CD4-positive, alpha-beta T cell treated with Interferon alpha-2 for 1 hour (primary cell): ENCODE measurements around the gene IRF8.
"Not testable (repeated sequence)": the region's sequence is repeated elsewhere in the genome, so short reads cannot be mapped to it uniquely, and the experiment has no call there.

Experiments used
- DNase-seq, 2 donors: peaks; one replicate each; pipeline ENCODE4 v3.0.0-alpha.2; 2020 to 2022

The IRF8 gene

DNA sequence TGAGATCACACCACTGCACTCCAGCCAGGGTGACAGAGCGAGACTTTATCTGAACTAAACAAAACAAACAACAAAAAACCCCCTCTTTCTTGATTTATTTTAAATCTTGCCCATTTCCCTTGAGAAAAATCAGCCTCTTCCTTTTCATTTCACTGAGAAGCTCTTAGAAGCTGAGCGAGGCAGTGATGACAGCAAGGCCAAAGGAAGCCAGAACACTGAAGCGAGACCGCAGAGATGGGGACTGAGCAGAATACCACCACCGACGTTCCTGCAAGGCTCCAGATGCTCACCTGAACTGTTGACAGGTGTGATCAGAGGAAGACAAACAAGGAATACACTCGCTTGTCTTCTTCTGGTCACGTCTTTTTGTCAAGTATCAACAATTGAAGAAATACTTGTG is 30.5 kb upstream of the IRF8 start:
- DNase-seq, result no peak

DNA sequence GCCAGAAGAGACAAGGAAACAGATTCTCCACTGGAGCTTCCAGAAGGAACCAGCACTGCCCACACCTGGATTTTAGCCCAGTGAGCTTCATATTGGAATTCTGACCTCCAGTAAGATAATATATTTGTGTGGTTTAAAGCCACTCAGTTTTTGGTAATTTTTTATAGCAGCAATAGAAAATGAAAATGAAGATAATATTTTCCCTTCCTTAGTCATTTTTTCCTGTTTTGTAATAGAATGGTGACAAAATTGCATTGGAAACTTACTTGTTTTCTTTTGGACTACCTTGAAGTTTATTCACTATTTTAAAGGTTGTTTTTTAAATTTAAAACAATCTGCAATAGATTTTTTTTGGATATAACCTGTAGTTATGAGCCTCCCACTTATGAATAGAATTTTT is 29.8 kb upstream of the IRF8 start:
- no peak for DNase-seq

DNA sequence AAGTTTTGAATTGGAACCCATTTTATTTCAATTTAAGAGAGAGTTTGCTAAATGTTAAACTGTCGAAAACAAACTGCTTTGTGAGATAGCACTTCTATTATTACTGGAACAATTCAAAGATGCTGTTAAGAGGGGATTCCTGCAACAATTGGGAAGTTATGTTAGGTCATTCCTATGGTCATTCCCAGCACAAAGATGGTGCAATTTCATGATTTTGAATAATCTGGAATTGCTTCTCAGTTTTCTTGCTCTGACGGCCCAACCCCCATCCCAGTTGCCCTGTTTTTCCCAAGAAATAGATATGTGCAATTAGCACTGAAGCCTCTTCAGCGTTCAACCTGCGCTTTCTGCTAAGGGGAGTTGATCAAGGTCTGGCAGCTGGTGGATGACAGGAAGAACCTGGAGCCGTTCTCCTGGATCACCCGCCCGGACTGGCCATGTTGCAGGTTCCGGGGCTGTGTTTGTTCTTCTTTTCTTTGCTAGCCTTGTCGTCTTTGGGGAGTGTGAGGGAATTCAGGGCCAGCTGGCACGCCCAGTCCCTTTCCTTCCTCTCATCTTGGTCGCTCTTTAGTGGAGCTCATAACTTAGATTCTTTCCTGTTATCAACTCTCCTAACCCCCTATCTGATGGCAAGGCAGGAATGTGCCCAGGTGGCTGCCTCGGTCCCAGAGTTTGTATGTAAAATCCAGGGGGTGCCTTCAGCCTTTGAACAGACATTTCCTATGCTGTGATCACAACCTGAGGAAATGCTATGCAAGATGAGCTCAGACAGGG is 29.0 kb upstream of the IRF8 start:
- DNase-seq, result no peak

DNA sequence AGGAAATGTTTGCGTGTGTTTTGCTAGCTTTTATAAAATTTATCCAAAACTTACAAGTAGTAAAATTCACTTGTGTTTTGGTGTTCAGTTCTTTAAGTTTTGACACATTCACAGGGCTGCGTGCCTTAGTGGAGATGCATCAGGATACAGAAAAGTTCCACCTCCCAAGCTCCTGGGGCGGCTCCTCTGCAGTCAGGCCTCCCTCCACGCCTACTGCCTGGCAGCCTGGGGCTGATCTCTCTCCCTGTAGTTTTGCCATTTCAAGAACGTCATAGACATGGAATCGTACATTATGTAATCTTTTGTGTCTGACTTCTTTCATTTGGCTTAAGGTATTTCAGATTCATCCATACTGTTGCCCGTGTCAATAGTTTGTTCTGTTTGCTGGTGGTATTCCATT is 27.2 kb upstream of the IRF8 start:
- DNase-seq, result no peak

DNA sequence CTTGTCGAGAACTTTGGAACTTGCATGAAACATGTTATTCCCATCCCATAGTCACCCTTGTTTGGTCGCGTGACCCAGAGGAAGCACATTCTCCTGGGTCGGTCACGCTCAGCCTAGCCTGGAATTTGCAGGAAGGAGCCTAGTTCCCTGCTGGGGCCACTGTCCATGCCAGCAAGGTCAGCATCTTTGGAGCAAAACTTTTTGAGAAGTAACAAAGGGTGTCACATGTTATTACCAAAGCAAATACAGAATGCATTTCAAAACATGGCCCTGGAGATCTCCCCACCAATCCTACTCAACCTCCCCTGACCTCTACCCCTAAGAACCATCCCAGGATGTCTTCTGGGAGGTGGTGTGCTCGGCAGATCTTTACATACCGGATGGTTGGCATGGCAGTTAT is 26.2 kb upstream of the IRF8 start:
- no peak for DNase-seq

DNA sequence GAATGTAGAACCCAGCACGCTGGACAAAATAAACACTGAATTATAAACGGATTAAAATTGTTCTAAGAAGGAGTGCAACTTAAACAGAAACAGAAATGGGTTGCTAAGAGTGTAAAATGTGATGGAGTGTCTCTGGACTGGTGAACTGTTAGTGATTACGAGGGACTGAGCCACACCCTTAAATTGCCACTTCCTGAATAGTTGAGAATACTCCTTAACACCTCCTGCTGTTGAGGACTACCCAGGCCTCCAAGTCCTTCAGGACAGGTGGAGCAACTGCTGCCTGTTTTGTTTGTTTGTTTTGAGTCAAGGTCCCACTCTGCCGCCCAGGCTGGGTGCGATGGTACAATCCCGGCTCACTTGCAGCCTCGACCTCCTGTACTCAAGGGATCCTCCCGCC is 25.8 kb upstream of the IRF8 start:
- no peak for DNase-seq

DNA sequence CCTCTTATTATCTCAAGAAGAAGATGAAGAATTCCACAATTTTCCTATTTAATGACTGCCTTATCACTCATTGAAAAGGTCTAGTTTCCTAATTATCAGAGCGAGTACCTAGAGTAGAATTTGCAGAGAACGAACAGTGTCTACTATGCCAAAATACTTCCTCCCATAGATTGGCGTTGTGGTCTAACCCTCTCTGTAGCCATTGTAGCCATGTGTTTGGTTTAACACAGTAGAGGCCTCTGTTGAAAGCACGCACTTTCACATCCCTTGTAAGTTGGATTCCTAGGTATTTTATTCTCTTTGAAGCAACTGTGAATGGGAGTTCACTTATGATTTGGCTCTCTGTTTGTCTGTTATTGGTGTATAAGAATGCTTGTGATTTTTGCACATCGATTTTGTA is 24.9 kb upstream of the IRF8 start:
- not testable (repeated sequence) for DNase-seq

DNA sequence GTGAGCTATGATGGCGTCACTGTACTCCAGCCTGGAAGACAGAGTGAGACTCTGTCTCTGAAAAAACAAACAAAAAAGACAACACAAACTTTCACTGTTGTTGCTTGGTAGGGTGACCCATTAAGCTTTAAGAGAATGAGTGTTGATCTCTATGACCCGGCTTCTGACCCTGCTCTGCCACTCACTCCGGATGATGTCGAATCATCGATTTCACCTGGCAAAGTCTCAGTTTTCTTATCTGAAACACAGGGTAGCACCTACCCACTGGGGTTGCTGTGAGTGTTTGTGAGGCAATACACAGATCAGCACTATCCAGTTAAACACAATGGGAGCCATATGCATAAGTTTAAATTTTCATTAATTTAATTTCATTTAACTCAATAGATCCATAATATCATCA is 20.6 kb upstream of the IRF8 start:
- no peak for DNase-seq

DNA sequence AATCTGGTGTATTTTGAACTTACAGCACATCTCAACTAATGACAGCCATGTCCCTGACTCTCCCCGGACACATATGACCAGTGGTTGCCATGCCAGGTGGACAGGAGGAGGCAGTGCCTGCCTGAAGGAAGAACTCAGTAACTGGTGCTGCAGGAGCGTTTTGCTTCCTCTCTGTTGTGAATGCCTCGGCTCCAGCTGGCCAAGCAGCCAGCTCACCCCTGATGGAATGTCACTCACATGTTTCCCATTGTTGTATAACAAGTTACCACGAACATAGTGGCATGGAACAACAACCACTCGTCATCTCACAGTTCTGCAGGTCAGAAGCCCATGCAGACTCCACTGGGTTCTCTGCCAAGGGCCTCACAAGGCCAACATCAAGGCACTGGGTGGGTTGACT is 20.1 kb upstream of the IRF8 start:
- DNase-seq, result no peak

DNA sequence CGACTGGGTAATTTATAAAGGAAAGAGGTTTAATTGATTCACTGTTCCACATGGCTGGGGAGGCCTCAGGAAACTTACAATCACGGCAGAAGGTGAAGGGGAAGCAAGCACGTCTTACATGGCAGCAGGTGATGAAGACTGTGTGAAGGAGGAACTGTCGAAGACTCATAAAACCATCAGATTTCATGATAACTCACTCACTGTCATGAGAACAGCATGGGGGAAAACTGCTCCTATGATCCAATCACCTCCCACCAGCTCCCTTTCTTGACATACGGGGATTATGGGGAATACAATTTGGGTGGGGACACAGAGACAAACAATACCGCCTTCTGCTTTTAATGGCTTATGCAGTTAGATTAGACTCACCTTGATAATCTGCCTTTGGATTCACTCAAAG is 19.4 kb upstream of the IRF8 start:
- no peak for DNase-seq

DNA sequence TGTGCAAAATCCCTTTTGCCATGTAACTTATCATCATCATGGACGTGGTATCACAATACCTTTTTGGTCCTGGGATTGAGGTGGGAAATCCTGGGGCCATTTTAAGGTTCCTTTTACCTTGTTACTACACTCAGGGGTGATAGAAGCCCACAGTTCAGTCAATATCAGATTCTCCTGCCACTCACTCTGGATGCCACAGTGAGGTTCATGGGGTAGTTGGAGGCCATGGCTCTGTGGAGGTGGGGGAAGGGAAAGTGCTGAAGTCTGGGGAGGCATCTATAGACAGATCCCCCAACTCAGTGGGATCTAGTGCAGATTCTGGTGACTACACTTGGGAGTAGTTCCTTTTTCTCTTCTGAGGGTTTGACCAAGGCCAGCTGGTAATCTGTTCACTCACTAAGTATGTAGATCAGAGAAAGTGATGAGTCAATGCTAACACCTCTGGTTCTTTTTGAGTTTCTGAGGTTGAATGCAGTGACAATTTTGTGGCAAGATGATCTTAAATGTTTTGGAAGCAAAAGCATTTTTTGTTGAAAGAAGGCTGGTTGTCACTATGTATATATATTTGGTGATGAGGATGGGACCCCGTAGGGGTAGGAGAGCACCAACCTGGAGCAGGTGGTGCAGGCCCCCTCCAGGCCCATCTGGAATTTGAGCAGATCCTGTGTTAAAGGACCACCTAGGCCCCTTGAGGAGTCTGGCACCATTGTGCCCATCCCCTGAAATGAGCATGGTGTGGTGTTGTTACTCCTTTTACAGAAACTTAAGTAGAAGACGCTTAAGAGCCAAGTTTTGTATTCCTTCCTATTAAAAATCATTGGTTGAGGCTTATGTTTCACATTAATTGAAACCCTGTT is 18.8 kb upstream of the IRF8 start:
- DNase-seq, result no peak

DNA sequence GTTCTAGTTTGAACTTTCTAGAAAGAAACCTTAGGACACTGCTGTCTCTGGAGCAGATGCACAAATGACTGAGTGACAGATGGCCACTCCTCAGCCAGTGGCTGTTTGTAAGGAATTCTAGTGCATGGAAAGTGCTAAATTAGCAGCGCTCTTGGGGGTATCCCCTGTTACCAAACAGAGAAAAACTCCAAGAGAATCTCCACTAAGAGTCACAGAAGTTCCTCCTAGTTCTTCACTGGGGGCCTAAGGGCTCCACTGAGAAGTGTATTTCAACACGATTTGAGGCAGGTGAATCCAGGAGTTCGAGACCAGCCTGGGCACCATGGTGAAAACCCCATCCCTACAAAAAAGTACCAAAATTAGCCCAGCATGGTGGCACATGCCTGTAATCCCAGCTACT is 18.1 kb upstream of the IRF8 start:
- no peak for DNase-seq

DNA sequence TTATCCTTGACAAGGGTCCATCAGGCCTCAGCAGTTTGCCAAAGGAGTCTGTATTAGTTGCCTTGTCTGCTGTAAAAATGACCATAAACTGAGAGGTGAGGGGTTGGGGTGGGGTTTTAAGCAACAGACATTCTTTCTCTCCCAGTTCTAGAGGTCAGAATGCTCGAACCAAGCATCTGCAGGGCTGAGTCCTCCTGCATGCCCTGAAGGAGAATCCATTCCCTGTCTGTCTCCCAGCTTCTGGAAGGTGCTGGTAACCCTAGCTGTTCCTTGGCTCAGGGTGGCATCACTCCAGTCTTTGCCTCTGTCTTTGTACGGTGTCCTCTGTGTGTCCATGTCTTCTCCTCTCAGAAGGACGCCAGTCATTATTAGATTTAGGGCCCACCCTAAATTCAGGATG is 17.5 kb upstream of the IRF8 start:
- no peak for DNase-seq

DNA sequence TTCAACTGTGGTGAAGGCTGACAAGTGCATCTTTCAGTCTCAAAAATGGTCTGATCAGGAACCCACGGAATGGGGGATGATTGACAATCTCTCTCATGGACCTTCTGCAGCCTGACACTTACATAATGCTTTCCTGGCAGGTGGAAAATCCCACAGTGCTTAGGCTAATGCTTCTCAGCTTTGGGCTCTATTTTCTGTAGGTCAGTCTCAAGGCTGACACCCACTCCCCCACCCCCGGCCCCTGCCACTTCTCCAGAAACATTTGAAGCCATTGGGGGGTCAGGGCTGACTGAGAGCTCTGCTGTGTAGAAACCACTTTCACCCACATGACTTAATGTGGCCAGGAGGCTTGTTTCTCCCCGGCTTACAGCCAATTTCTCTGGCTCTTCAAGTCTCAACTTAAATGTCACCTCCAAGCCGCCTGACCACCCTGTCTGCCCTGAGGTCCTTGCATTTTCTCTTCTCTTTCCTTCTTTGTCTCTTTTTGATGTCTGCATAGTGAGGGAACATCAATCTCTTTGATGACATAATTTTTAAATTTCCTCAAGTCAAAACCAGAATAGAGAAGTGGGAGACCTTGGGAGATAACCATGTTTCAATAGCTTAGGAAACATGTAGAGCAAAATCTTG is 16.7 kb upstream of the IRF8 start:
- DNase-seq, result no peak

DNA sequence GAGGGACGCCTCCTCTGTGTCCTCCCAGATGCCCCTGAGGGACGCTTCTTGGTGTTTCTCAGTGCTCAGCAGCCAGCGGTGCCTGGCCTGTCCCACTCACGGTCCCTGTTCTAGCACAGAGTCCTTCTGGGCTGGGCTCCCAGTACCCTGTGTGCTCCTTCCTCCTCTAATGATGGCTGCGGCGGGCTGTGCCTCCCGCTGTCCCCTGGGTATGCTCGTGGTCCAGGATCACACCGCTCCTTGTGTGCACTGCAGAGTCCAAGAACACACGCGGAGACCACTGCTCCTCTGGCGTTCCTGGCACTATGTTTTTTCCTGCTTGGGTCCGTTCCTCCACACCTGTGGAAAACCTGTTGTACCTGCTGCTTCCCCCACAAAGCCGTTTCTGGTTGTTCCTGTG is 15.1 kb upstream of the IRF8 start:
- DNase-seq, result no peak

DNA sequence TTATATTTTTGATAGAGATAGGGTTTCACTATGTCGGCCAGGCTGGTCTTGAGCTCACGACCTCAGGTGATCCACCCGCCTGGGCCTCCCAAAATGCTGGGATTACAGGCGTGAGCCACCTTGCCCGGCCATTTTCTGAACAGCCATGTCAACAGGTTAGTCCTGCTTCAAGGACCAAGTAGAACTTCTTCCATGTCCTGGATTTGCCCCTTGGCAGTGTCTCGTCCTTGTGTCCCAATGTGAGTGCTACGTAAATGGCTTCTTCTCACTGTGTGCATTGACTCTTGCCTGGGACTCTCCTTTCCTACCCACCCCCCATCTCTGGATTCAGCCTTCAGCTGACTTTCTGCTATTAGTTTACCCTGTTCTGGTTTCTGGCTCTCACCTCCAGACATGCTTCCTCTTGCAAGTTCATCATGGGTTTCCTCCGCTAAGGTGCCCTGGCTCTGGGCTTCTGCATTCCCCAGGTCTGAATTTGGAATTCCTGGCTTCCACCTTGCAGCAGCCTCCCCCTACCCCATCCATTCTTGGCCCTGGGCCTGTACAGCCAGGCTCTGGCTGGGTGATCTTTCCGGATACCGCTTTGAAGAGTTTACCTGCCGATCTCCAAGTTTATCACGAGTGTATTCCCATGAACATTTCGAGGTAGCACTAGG is 14.0 kb upstream of the IRF8 start:
- DNase-seq, result no peak

DNA sequence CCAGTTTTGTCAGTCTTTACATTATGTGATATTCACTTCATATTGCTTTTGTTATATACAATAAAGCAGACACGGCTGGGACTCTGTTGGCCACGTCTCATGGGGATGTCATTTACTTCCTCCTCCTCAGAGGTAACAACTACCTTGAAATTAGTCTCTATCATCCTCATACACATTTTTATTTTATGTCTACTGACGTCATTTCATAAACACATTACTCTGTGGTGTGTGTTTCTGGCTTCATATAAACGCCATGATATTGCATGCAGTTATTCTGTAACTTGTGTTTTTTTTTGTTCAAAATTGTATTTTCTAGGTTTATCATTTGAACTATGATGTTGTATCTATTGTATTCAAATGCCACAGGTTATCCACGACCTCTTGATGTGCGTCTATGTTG is 13.4 kb upstream of the IRF8 start:
- no peak for DNase-seq

DNA sequence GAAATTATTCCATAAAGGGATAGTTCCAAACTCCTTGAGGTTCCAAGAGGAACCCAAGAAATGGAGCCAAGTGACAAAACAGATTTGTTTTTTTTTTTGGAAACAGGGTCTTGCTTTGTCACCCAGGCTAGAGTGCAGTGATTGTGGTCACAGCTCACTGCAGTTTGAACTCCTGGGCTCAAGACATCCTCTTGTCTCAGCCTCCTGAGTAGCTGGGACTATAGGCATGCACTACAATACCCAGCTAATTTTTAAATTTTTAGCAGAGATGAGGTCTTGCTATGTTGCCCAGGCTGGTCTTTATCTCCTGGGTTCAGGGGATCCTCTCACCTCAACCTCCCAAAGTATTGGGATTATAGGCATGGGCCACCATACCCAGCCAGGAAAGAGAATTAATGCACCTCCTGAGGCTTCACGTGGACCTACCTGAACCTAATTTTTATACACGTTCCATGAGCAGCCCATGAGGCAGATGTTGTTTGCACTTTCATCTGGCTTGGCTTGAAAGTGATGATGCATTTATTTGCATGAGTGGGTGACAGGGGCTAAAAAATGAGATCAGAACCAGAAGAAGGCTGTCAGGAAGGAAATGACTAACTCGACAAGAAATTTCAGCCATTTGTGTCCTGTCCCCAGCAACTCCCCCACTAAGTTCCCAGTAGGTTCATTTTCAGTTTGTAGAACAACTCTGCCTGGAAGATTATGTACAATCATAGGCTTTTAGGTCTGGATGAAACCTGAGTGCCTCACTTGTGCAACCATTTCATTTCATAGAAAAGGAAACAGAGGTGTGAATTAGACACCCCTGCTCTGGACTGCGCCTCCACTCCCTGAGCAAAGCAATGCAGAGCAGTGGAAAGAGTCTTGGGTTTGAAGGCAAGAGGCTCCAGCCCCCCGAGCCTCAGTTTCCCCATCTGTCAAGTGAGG is 10.3 kb upstream of the IRF8 start:
- DNase-seq, result peak in 1 of 2 donors; percentile 50

DNA sequence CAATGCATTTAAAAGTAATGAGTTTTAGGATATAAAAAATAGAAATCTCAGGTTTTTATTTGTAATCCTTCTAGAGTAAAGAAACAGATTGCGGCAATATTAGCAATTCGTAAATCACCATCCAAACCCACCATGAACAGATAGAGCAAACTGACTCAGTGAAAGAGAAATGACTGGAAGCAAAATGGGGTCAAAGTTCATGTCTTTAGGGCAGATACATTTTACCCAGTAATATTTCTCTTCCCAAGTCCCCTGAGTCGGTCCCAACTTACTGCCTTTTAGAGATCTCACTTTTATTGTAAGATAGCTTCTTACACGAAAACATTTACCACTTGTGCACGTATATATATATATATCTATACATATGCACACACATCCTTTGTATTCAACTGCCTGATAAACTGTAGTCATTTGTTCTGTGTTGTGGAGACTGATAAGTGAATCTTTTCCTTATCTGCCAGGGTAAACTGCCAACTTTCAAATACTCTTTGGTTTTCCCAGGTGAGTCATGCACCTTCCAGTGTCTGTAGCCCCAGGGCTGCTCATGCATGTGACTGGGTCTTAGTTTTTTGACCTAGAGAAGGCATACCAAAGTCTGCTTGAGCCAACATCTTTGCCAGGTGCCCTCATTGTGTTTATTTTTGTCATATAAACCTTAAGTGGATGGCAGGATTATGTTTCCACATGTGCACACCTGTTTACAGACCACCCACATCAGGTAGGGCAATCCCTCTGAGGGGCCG is 7.8 kb upstream of the IRF8 start:
- no peak for DNase-seq

DNA sequence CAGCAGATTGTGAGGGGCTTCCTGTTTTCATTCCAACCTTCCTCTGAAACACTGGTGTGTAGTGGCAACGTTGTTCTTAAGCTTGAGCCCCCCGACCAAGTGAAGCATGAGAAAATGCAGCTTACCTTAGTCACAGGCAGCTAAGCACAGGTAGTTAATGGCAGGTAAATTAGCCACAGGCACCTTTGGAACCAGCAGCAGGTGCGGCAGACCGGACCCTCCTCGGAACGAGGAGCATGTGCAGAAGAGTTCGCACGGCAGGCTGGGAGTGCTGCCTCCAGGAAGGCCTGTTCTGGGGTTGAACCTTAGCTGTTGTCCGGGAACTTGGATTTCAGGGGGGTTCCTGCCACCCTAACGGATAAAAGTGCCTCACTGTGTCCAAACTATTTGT is 7.2 kb upstream of the IRF8 start:
- no peak for DNase-seq

DNA sequence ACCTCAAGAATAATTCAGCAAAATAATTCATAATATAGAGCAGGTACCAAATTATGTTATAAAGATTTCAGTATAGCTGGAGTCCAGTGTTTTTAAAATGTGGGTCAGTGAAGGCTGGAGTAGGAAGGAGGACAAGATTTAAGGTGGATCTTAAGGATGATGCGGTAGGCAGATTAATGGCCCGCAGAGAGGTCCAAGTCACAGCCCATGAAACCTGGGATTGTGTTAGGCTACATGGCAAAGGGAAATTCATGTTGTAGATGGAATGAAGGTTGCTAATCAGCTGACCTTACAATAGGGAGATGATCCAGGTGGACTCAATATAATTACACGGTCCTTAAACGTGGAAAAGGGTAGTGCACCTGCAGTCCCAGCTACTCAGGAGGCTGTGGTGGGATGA is 6.2 kb upstream of the IRF8 start:
- no peak for DNase-seq

DNA sequence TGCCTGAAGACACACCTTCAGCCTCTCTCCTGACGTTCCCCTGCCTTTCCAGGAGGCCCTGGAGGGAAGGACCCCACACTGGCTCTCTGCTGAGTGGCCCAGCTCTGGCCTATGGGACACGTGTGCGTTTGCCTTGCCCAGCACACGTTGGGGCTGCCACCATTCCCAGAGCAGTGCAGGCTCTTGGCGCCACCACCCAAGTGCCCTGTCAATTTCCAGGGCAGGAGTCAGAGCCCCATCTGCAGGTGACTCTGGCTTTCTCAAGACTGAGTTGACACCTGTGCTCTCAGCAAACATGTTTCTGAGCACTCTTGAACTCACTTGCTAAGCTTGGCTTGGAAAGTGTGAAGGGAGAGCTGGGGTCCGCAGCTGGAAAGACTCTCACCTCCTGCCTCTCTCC is 4.7 kb upstream of the IRF8 start:
- no peak for DNase-seq
